GM12891 (cell line): ENCODE measurements around the gene TOMM22.

Experiments
- DNase-seq: peaks from one replicate; pipeline ENCODE4 v3.0.0; 2011; ENCODE audit warnings: low spot score; ENCODE audit not compliant: insufficient read length
- FAIRE-seq: peaks from 2 replicates; lab custom pipeline; 2011; peaks lifted over from hg19 to GRCh38; lab: Jason Lieb, UNC
- PAX5 ChIP-seq: IDR thresholded peaks from 2 replicates; pipeline ENCODE4 v1.6.1; 2011; ENCODE audit warnings: low read length, moderate library complexity, mild to moderate bottlenecking; ENCODE audit not compliant: insufficient read depth, severe bottlenecking
- POLR2A ChIP-seq: IDR thresholded peaks from 2 replicates; pipeline ENCODE4 v1.6.1; 2011; ENCODE audit warnings: low read depth, low read length, control low read depth
- POLR2AphosphoS5 ChIP-seq: IDR thresholded peaks from 2 replicates; pipeline ENCODE4 v1.6.1; 2011; ENCODE audit warnings: low read depth, low read length, control low read depth
- POU2F2 ChIP-seq: IDR thresholded peaks from 2 replicates; pipeline ENCODE4 v1.6.1; 2011; ENCODE audit warnings: low read depth, mild to moderate bottlenecking, control low read depth, low read length, moderate library complexity
- SPI1 ChIP-seq: IDR thresholded peaks from 2 replicates; pipeline ENCODE4 v1.6.1; 2011; ENCODE audit warnings: low read depth, low read length, control low read depth
- TAF1 ChIP-seq: IDR thresholded peaks from 2 replicates; pipeline ENCODE4 v1.6.1; 2011; ENCODE audit warnings: low read depth, low read length, control low read depth

Gene TOMM22

DNA sequence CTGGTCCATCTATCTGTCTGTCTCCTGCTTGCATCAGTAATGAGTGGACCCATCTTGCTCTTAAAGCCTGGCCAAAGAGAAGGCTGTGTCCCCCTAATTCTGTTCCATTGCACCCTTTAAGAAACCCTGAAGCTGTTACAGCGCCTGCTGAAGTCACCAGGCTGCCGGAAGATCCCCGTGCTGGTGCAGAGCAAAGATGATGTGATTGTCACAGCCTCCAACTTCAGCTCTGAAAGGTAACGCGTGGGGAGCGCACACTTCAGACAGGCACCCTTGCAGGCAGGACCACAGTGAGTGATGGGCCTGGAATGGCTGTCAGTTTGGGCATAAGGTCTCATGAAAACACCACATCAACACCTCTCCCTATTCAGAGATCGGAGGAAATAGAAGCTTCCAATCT, 42.4 kb downstream of the TOMM22 start:
- FAIRE-seq (no peak), DNase-seq (no peak)
- TF ChIP-seq POLR2AphosphoS5 (no peak), SPI1 (no peak), PAX5 (no peak), POU2F2 (no peak), POLR2A (no peak), TAF1 (no peak)

DNA sequence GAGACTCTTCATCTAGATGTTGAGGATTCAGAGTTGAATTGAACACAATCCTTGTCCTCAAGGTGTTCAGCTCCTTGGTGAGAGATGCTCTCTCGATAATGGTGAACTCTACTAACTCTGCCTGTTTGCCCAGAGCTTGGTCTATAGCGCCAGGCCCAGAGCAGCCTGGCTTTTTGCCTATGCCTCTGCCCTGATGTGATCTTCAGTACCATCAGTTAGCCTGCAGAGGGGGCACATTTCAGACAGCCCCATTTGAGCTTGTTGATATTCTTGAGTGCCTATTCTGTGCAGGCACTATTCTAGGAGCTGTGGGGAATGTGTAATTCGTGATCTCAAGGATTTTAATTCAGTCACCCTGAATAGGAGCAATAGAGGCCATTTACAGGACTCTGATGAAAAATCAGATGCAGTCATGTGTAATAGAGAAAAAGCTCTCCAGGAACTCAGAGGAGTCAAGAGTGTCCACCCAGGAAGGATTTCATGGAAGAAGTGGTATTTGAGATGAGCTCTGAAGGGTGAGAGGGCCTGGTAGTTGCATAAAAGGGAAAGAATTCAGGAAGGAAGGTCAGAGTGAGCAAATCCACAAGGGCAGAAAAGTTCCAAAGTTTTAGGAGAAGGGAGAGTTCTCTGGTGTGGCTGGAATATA, 43.3 kb downstream of the TOMM22 start:
- DNase-seq (no peak), FAIRE-seq (peak; percentile 41)
- TF ChIP-seq POLR2A (no peak), POU2F2 (no peak), PAX5 (no peak), POLR2AphosphoS5 (no peak), TAF1 (no peak), SPI1 (no peak)

DNA sequence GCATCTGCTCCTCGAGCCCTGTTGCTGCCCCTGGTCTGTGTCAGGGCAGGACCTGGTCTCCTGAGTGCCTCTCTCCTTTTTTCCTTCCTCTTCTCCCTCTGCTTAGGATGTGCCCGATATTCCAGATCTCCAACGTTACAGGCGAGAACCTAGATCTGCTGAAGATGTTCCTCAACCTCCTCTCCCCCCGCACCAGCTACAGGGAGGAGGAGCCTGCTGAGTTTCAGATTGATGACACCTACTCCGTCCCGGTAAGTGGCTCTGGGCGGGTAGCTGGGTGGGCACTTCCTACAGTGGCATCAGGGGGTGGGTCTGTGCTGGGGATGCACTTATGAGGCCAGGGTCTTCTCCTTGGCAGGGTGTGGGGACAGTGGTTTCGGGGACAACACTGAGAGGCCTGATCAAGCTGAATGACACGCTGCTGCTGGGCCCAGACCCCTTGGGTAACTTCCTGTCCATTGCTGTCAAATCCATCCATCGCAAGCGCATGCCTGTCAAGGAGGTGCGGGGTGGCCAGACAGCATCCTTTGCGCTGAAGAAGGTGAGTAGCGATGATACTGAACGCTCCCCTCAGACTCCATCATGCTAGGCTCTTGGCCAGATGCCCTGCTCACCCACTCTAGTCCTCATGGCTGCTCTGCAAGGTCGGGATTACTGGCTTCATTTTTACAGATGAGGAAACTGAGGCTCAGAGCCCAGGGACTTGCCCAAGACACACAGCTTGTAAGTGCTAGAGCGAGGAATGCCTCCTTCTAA, 44.3 kb downstream of the TOMM22 start:
- DNase-seq (no peak), FAIRE-seq (peak; percentile 5)
- TF ChIP-seq SPI1 = no peak
- TF ChIP-seq POU2F2 = no peak
- TF ChIP-seq POLR2AphosphoS5 = no peak
- no peak for TF ChIP-seq TAF1

DNA sequence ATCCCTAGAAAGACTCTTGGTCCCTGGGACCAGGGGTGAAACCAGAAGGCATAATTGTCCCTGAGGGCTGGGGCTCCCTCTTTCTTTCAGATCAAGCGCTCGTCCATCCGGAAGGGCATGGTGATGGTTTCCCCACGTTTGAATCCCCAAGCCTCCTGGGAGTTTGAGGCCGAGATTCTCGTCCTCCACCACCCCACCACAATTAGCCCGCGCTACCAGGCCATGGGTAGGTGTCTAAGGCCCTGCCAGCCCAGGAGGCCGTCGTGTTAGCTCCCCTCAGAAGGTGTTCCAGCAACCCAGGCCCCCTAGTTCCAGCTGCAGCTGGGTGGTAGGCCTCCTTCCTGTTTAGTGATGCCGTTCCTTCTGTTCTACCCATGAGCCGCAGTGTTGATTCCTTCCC, 45.4 kb downstream of the TOMM22 start:
- TF ChIP-seq SPI1 (no peak), POLR2AphosphoS5 (no peak), TAF1 (no peak), POU2F2 (no peak), POLR2A (no peak)
- no peak for FAIRE-seq

DNA sequence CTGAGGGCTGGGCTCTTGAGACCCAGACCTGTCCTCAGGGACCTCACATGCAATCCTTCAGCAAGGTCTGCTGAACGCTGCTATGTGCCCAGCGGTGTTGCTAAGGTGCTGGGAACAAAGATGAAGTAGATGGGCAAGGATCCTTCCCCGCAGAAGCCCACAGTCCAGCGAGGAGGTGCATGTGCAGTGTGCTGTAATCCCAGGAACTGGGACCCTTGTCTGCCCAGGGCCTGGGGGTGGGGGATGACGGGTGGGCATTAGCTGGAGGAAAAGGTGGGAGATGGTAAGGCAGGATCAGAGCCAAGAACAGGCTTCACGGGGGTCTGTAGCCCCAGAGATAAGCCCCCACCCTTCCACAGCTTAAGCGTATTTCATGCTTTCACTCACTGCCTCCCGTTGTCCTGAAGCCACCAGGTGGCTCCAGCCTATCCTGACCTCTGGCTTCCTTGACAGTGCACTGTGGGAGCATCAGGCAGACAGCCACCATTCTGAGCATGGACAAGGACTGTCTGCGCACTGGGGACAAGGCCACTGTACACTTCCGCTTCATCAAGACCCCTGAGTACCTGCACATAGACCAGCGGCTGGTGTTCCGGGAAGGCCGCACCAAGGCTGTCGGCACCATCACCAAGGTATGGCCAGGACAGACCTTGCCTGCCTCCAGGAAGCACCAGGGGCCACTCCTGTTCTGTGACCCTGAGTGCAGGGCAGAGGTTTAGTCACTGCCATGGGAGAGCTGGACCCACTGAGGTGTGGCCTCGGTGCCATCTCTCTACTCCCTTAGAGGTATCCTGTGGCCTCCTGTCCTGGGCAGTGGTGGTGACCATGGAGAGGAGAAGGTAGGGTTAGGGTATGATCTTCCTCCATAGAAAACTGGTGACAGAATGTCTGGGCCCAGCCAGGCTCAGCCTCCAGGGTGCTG, 46.0 kb downstream of the TOMM22 start:
- FAIRE-seq (no peak), DNase-seq (no peak)
- no peak for TF ChIP-seq TAF1
- TF ChIP-seq POU2F2 = no peak
- no peak for TF ChIP-seq SPI1
- no peak for TF ChIP-seq POLR2AphosphoS5
- TF ChIP-seq PAX5 = no peak
- no peak for TF ChIP-seq POLR2A

More for the DNA sequence above, 45.4 kb downstream of the TOMM22 start:
- DNase-seq = no peak

DNA sequence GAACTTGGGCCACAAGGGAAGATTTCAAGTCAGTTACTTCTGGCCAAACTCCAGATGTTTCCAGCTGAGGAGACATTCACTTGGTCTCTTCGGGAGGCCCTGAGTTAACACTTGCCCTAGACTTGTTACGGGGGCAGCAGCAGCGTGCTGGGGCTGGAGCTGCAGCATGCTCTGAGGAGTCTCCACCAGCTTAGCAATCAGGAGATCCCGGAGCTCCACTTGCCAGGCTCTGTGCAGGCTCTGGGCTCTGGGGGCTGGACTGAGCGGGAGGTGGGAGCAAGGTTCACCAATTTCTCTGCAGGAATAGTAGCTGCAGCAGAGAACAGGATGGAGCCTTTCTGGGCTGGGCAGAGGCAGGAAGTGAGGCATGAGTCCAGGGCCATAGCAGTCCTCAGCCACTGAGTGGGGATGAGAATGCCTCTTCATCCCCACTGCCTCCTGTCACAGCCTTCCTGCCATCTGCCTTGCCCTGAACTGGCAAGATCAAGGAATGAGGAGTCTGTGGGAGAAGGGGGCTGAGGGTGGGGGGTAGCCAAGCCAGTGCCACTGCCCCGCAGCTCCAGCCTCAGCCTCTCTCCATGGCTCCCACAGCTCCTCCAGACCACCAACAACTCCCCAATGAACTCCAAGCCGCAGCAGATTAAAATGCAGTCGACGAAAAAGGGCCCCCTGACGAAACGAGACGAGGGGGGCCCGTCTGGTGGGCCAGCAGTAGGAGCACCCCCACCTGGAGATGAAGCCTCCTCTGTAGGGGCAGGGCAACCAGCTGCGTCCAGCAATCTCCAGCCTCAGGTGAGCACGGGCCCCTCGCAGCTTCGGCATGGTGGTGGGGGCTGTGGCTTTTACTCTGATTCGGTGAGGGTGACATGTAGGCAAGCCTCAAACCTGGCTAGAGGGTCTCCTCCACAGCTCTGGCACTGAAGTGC, 47.4 kb downstream of the TOMM22 start:
- DNase-seq = no peak
- no peak for FAIRE-seq
- TF ChIP-seq TAF1 (no peak), PAX5 (no peak), POLR2A (no peak), POU2F2 (no peak), POLR2AphosphoS5 (no peak), SPI1 (no peak)

DNA sequence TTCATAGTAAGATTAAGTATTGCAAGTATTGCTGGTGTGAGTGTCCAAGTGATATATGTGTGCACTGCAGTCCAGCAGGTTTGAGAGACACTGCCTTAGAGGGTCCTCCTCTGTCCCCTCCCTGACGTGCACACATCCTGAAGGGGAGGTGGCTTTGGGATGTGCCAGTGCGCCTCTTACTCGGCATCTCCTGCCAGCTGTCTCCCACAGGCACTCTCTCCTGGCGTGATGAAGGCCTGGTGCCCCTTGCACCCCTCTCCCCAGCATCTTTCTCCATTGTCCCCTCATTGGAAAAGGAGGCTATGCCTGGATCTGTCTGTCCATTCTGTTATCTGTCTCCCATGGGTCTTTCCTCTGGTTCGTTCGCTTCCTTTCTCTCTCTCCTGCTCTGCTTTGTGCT, 48.2 kb downstream of the TOMM22 start:
- TF ChIP-seq POLR2A (no peak), TAF1 (no peak), POLR2AphosphoS5 (no peak), PAX5 (no peak), POU2F2 (no peak), SPI1 (no peak)
- no peak for FAIRE-seq
- DNase-seq = no peak

DNA sequence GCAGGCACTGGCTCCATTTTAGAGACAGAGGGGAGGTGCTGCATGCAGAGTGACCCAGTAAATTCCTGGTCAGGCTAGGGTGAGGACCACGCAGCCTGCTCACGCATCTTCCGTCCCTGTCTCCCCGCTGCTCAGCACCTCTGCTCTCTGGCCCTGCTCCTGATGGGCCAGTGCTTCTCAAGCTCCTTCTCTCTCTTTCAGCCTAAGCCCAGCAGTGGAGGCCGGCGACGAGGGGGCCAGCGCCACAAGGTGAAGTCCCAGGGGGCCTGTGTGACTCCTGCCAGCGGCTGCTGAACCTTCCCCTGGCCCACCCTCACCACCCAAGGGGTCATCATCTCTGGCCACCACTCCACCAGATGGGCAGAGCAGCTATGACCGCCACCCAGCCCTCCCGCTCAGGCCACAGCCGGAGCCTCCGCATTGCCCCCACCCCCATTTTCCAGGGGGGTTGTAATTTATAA, 48.7 kb downstream of the TOMM22 start:
- TF ChIP-seq POU2F2 = no peak
- TF ChIP-seq POLR2AphosphoS5 = no peak
- TF ChIP-seq PAX5 = no peak
- TF ChIP-seq POLR2A = no peak
- no peak for TF ChIP-seq SPI1
- TF ChIP-seq TAF1 = no peak
- DNase-seq (no peak), FAIRE-seq (no peak)
